Middle frontal gyrus (tissue), 1 donor: ENCODE data around the gene PTPRN.
A peak's percentile ranks its signal among the peaks of the same experiment; 100 is the strongest.
"Not testable (repeated sequence)": the region's sequence is repeated elsewhere in the genome, so short reads cannot be mapped to it uniquely, and the experiment has no call there.

Experiments
- DNase-seq: peaks from one replicate; pipeline ENCODE4 v3.0.0-alpha.2; 2015; ENCODE audit warnings: low spot score; ENCODE audit errors: extremely low spot score

Gene PTPRN

DNA sequence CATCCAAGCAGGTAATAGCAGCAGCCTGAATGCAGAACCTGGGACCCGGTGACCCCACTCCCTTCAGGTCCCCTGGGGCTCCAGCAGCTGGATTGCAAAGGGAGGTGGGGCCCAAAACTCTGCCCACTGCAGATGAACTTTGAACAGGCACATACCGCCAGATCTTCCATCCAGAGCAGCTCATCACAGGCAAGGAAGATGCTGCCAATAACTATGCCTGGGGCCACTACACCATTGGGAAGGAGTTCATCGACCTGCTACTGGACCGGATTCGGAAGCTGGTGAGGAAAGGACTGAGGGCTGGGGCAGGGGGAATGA is 39.2 kb downstream of the PTPRN start:
- DNase-seq: no peak

DNA sequence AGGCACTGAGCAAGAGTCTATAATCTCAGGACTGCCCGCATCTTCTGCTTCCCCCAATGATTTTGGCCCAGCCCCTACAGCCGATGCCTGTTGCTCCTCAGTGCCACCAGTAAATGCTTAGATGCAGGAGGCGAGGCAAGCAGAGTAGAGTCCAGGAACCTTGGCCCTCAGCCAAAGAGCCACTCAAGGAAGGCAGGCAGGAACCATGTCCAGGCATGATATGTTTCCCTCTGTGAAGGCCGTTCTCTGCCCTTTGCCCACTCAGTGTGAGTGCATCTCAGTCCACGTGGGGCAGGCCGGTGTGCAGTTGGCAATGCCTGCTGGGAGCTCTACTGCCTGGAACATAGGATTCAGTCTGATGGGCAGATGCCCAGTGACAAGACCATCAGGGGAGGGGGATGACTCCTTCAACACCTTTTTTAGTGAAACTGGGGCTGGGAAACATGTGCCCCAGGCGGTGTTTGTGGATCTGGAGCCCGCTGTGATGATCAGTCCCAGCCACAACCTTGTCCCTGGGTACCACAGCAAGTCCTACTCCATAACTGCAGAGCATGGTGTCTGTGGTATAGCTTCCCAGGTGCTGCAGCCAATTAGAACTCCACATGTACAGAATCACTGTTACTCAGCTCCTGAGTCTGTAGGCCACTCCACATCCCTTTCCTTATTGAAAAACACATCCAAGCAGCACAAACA is 39.7 kb downstream of the PTPRN start:
- no peak for DNase-seq

DNA sequence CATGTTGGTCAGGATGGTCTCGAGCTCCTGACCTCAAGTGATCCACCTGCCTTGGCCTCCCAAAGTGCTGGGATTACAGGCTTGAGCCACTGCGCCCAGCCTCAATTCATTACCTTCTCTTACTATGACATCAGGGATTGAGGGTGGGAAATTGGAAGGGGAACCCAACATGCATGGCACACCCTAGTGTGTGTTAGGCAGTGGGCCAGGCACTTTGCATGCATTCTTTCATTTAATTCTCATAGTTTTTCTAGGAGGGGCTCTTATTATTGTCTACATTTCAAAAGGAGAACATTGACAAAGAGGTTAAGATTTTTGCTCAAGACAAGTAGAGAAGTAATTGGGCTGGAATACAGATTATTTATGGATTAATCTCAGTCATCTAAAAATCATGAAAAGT is 40.9 kb downstream of the PTPRN start:
- no peak for DNase-seq

DNA sequence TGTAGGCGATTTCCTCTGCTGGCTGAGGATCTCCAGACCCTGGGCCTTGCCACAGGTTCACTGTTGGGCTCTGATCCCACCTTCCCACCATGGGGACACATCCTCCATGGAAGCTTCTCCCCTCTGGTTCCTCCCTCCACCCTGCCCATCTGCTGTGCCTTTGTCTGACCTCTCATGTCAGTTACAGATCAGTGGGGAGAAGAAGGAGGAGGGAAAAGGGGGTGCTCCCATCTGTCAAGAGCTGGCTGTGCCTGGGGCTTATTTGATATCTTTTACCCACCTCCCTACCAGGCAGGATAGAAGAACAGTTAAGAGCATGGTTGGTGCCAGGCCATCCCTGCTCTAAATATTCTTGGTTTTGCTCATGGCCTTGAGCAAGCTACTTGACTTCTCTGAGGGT is 42.3 kb downstream of the PTPRN start:
- DNase-seq: no peak

DNA sequence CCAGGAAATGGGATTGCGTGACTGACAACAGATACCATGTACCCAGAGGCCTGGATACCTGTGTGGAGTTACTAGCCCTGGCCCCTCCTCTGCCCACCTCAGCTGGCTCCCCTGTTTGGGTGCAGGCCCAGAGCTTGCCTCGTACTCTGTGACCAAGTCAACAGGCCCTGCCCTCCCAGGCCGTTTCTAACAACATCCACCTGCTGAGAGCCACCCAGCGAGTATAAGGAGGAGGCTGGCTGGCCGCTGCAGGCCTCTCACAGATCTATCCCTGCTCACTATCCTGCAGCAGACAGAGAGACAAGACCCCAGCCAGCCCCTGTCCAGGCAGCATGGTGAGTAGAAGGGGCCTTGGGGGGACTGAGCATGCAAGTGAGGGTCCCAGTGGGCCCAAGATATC is 43.0 kb downstream of the PTPRN start:
- DNase-seq: no peak

DNA sequence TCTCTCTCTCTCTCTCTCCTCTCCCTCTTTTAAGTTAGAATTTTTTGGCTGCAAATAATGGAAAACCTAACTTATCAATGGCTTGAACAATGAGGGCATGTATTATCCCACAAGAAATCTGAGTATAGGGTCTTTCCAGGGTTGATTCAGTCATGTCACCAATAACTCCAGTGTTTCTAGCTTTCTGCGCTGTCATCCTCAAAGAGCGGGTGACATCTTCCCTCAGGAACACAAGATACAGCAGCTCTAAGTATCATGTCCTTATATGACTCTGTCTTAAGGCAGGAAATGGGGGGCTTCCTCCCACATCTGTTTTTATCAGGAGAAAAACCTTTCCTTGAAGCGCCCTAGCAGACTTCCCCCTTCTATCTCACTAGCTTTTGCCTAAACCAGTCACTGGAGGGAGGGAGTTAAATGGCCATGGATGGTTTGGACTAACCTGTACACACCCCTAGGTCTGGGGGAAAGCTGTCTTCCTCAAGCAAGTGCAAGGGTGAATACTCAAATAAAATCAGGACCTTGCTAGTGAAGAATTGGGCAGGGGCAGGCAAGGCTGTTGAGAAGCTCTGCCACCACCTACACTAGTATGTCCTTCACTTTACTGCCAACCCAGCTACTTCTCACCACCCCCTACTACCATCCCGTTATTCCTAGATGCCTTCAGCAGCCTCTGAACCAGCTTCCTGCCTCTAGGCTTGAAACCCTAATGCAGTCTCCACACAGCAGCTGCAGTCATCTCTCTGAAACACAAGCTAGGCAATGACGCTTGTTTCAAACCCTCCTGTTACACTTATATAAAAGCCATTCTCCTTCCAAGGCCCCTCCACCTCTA is 48.0 kb downstream of the PTPRN start:
- DNase-seq: no peak

DNA sequence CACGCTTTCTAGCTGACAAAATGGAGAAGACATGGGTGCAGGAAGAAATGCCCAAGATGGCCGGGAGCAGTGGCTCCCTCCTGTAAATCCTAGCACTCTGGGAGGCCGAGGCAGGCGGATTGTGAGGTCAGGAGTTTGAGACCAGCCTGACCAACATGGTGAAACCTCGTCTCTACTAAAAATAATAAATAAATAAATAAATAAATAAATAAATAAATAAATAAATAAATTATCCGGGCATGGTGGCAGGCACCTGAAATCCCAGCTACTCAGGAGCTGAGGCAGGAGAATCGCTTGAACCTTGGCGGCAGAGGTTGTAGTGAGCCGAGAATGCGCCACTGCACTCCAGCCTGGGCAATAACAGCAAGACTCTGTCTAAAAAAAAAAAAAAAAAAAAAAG is 50.3 kb downstream of the PTPRN start:
- DNase-seq: not testable (repeated sequence)

DNA sequence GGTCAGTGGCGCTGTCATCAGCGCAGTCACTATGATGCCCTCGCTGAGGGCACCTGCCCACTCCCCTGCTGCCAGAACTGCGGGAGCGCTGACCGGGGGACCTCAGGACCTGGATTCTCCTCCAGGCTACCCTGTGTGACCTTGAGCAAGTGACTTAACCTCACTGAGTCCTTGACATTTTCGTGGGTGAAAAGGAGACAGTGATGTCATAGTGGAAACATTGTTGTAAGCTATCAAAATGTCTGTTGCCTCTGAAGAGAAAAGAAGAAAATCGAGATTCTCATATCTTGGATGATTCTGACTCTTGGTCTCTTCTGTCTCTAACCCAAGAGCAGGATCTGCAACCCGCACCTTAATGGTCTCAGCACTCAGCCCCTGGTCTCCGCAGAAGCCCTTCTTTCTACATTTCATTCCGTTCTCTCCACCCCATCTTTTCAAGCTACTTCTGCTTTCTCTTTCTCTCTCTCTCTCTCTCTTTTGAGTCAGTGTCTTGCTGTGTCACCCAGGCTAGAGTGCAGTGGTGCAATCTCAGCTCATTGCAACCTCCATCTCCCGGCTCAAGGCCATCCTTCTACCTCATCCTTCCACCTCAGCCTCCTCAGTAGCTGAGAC is 54.5 kb downstream of the PTPRN start:
- no peak for DNase-seq

DNA sequence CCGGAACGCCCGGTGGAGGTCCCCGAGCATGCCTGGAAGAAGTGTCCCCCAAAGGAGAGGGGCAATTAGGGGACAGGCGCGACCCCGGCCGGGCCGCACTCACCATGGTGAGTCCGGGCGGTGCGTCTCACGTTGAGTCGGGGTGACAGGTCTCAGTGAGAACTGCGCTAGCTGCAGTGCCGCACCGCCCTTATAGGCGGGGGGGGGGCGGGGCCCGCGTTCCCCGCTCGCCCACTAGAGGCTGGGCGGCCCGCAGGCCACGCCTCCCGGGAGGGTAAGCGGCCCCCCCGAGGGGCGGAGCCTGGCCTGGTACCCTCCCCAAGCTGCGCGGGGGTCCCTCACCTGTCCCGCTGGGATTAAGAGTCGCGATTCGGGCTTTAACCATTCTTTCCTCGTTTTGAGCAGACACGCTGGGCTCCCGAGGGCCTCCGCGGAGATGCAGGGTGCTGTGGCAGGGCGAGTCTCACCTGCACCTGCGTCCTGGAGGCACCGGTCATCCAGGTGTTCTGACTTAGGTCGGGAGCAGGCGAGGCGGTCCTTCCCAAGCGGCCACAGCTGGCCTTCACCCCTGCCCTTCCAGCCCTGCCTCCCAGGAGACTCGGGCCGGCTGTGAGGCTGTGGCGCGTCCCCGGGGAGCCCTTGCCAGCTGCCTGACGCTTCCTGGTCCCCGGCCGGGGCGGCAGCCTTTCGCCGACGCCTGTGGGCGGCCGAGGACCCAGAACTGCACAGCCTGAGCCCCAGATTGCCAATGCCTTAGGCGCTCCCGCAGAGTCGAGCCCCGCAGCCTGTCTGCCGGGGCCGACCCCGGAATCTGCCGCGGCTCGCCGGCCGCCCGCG is 55.2 kb downstream of the PTPRN start, which contains the start of gene TUBA4A:
TSS of gene TUBA4A (minus strand) at position 166 of the 837 bp plus-strand sequence. CDS start at position 106, 60 bp downstream.
- peak; percentile 73 for DNase-seq

DNA sequence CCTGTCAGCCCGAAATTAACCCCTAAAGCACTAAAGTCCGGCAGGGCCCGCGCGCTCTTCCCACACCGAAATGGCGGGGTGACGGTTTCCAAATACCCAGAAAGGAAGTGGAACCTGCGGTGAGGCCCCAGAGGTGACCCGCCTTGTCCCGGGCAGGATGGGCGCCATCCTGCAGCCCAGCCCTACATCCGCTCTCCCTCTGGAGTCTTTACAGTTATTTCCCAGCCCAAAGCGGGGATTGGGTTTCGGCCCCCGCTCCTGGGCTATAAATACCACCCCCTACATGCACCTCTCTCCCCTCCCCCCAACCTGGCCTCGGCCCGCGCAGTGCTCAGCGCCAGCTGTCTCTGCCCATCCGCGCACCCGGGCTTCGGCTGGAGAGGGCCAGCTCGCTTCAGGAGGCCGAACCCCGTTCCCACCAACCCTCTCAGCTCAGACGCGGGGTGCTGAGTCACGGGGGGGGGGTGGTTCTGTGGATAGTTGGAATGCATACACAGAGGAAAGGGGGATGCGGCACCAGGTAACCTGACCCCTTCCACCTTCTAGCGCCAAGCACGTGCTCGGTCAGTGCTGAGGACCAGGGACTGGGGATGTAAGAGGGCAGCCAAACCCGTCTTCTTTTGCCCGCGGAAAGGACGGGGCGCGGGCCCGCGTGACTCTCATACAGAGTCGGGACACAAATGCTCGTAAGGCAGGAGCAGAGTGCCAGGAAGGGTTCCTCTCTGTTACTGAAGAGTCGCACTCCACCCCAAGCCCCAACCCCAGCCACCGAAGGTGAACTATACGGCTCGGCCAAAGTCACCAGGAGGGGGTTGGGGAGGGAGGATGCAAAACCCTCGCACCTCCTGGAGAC is 56.1 kb downstream of the PTPRN start, which contains the start of gene TUBA4B:
TSS of gene TUBA4B (plus strand) at position 344 of the 853 bp plus-strand sequence. CDS start at position 509, 165 bp downstream.
- no peak for DNase-seq

DNA sequence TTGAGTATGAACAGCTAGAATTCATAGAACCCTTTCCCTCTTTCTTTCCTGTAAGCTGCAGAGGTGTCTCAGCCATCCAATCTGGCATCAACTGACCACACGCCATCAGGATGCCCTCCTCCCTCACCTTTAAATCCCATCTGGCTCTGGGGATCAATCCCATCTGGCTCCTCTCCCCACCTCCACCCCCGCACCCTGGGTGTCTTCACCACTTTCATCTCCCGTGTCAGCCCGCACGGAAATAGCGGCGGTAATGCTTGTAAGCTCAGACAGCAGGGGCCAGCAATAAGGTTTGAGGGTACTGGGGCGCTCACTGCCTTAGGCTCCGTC is 56.7 kb downstream of the PTPRN start:
- DNase-seq: no peak

DNA sequence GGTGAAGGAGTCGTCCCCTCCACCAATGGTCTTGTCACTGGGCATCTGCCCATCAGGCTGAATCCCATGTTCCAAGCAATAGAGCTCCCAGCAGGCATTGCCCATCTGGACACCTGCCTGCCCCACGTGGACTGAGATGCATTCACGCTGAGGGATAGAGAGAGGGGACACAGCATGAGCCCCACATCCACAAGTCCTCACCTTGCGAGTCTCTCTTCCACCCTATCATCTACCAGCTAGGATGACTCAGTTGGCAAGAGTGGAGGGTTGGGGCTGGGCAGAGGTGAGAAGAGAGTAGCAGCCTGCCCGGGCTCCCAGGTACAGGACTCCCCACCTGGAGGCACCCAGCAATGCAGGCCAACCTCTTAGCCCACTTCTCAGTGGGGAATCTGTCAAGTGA is 57.1 kb downstream of the PTPRN start:
- DNase-seq: no peak

DNA sequence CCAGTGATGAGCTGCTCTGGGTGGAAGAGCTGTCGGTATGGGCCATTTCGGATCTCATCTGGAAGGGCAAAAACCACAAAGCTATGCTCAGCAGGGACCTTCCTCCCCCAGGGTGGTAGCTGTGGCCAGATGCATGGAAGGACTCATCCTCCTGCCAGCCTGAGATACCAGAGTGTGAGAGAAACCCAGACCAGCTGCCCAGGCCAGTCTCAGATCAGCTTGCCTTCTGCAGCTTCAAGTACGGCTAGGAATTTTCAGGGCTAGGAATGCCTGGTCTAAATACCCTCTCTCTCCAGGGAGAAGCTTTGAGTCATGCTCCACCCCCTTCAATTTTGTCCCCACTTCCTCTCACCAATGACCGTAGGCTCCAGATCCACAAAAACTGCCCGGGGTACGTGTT is 57.5 kb downstream of the PTPRN start:
- DNase-seq: no peak

DNA sequence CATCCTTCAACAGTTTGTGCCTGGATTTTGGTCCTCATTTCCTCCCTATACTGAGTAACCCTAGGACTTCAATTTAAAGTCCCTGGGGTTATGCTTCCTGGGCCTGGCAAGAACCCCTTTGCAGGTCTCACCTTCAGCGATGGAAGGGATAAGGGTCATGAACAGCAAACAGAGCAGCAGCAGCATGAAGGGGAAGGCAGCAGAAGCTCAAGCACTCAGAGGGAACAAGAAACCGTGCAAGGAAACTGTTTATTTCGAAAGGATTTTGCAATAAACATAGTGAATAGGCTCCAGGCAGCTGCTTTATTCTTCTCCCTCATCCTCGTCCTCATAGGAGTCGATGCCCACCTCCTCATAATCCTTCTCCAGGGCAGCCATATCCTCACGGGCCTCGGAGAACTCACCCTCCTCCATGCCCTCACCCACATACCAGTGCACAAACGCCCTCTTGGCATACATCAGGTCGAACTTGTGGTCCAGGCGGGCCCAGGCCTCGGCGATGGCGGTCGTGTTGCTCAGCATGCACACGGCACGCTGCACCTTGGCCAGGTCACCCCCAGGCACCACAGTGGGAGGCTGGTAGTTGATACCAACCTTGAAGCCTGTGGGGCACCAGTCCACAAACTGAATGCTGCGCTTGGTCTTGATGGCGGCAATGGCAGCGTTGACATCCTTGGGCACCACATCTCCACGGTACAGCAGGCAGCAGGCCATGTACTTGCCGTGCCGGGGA is 59.0 kb downstream of the PTPRN start:
- DNase-seq: no peak

DNA sequence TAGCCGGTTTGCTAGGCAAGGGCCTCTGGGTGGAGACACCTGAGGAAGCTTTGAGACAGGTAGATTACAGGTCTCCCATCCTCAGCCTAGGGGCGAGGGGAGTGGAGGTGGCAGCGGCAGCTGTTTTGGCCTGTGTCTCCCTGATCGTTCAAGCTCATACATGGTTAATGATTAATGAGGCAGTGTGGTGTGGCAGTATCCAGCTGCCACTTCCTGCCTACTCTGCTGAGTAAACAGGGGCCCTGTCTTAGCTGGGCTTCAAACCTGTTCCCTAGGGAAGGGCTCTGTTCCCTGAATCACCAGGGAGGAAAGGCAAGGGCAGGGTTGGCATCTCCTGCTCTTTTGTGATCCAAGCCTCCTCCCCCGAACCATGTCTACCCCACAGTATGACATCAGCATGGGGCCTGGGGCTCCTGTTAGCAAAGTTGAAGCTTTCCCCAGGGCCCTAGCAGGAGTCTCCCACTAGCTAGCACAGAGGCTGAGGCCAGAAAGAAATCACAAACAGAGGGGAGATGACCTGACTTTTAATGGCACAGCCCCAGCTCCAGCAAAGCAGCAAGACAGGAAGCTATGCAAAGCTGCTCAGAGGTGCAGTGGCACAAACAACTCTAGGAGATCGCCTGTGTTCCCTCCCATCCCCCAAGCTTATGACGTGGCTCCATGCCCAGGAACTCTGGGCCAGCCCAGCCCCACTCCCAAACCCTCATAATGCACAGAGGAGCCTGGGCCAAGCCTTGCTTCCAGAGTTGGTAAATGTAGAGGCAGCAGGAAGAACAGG is 59.8 kb downstream of the PTPRN start:
- peak; percentile 29 for DNase-seq

DNA sequence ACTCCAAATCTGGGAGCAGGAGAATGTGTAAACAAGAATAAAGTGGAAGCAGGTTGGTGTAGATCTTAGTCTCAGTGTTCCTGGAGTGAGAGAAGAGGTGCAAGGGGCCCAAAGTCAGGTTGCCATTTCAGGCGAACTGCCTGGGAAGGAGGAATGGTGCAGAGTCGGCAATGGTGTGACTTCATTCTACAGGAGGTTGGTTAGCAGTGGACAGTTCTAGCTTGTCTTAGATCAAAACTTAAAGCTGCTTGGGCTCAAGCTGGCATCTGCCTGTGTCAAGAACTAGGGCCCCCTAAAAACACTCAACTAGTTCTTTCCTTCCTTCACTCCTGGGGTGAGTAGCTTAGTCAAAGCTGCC is 60.4 kb downstream of the PTPRN start:
- no peak for DNase-seq

DNA sequence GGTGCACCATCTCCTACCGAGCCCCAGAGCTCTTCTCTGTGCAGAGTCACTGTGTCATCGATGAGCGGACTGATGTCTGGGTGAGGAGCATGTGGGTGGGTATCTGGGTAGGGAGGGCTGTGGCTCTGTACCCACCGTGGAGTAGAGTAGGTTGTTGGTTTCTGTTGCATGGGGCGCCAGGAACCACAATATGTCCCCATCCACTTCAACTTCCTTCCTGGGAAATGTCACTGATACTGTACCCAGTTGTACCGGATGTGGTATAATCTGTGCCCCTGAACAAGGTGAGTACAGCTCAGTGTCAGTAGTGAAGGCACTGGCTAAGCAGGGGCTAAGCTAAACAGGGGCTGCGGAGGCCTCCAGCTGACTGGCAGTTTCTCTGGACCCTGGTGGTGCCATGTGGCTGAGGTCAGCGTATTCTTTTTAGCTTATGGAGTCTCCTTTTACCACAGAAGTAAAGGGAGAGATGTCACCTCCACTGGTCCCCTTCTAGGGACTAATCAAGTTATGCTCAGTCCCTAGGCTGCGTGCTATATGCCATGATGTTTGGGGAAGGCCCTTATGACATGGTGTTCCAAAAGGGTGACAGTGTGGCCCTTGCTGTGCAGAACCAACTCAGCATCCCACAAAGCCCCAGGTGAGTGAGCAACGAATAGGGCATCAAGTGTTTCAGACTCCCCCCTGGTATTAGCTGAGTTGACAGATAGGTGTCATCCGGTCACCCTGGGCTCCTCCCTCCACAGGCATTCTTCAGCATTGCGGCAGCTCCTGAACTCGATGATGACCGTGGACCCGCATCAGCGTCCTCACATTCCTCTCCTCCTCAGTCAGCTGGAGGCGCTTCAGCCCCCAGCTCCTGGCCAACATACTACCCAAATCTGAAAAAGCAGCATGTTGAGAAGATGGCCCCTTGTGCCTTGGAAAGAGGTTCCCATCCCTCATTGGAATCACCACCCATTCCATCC is 61.2 kb downstream of the PTPRN start:
- DNase-seq: no peak

DNA sequence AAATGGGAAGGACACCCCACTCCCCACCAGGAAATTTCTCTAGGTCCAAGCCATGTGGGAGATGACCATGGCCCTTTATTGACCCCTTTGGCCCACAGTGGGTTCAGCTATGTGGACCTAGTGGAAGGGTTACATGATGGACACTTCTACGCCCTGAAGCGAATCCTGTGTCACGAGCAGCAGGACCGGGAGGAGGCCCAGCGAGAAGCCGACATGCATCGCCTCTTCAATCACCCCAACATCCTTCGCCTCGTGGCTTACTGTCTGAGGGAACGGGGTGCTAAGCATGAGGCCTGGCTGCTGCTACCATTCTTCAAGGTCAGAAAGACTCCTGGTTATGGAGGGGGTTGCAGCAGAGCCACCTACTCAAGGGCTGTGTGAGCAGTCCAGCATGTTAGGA is 62.6 kb downstream of the PTPRN start:
- DNase-seq: no peak
